GM23338 (cell line): ENCODE results near the gene ATF7IP. TPM values are rescaled to one million over a fixed set of nuclear protein-coding genes. Genes with fewer than 3 reads are reported as not detected.

Experiments used
- ATAC-seq: fragments of 200-7000 bp; cut with Tn5 transposase; 3 replicates; pipeline ENCODE4 v1.9.1; 2020
- DNase-seq: peaks from one replicate; pipeline ENCODE4 v3.0.0-alpha.2; 2015; ENCODE audit warnings: low spot score
- H2AFZ ChIP-seq: fragments of 200-600 bp; sonication (generic); 2 replicates; pipeline ENCODE4 v1.8.0; 2016; ENCODE audit warnings: antibody characterized with exemption, mild to moderate bottlenecking, moderate library complexity
- H3F3A ChIP-seq: fragments of 200-600 bp; sonication (generic); replicated peaks from 2 replicates; pipeline ENCODE4 v1.8.0; 2017; ENCODE audit warnings: antibody characterized with exemption, mixed run types, low read depth
- H3K27ac ChIP-seq: fragments of 200-600 bp; sonication (generic); 2 replicates; pipeline ENCODE4 v1.6.1; 2016; ENCODE audit warnings: low read depth
- H3K27me3 ChIP-seq: fragments of 200-600 bp; sonication (generic); 2 replicates; pipeline ENCODE4 v1.8.0; 2016; ENCODE audit warnings: mild to moderate bottlenecking, mixed run types, moderate library complexity; ENCODE audit not compliant: insufficient read depth
- H3K36me3 ChIP-seq: fragments of 200-600 bp; sonication (generic); 2 replicates; pipeline ENCODE4 v1.8.0; 2016; ENCODE audit warnings: mild to moderate bottlenecking; ENCODE audit not compliant: insufficient read depth
- H3K4me1 ChIP-seq: fragments of 200-600 bp; sonication (generic); 2 replicates; pipeline ENCODE4 v1.8.0; 2016; ENCODE audit warnings: mild to moderate bottlenecking, moderate library complexity; ENCODE audit not compliant: insufficient read depth
- H3K4me2 ChIP-seq: fragments of 200-600 bp; sonication (generic); 2 replicates; pipeline ENCODE4 v1.7.1; 2017; ENCODE audit warnings: mixed run types
- H3K4me3 ChIP-seq: fragments of 200-600 bp; sonication (generic); 2 replicates; pipeline ENCODE4 v1.6.1; 2016; ENCODE audit warnings: mixed run types
- H3K79me2 ChIP-seq: fragments of 200-600 bp; sonication (generic); replicated peaks from 2 replicates; pipeline ENCODE4 v1.8.0; 2017; ENCODE audit warnings: mild to moderate bottlenecking; ENCODE audit not compliant: insufficient read depth
- H3K9me2 ChIP-seq: fragments of 200-600 bp; sonication (generic); 2 replicates; pipeline ENCODE4 v1.8.0; 2017; ENCODE audit not compliant: insufficient read depth
- H4K20me1 ChIP-seq: fragments of 200-600 bp; sonication (generic); replicated peaks from 2 replicates; pipeline ENCODE4 v1.8.0; 2017; ENCODE audit warnings: mild to moderate bottlenecking; ENCODE audit not compliant: insufficient read depth
- H3K27ac Mint-ChIP-seq: 2 replicates; pipeline ENCODE4 v1.8.0; 2020; ENCODE audit warnings: inconsistent platforms, mild to moderate bottlenecking, moderate library complexity, mixed read lengths
- H3K27me3 Mint-ChIP-seq: 3 replicates; pipeline ENCODE4 v1.8.0; 2022; ENCODE audit warnings: low read depth, mild to moderate bottlenecking, moderate library complexity, mixed read lengths, inconsistent platforms; ENCODE audit not compliant: insufficient read depth, poor library complexity
- H3K36me3 Mint-ChIP-seq: 3 replicates; pipeline ENCODE4 v1.8.0; 2021; ENCODE audit warnings: low read depth, mild to moderate bottlenecking, inconsistent platforms, moderate library complexity, mixed read lengths
- H3K4me1 Mint-ChIP-seq: 3 replicates; pipeline ENCODE4 v1.8.0; 2020; ENCODE audit warnings: mild to moderate bottlenecking, inconsistent platforms, mixed read lengths
- H3K4me3 Mint-ChIP-seq: 3 replicates; pipeline ENCODE4 v1.8.0; 2021; ENCODE audit warnings: moderate library complexity, mild to moderate bottlenecking, inconsistent platforms, mixed read lengths
- H3K9me3 Mint-ChIP-seq: 3 replicates; pipeline ENCODE4 v1.8.0; 2020; ENCODE audit warnings: moderate library complexity, mild to moderate bottlenecking, inconsistent platforms, mixed read lengths
- CREB1 ChIP-seq: fragments of 250-450 bp; sonication (Bioruptor Pico); IDR thresholded peaks from 2 replicates; pipeline ENCODE4 v1.5.0; 2020; ENCODE audit warnings: low read depth, mild to moderate bottlenecking, moderate library complexity
- EZH2 ChIP-seq: fragments of 200-600 bp; sonication (generic); IDR thresholded peaks from one replicate; pipeline ENCODE4 v1.8.0; 2017; ENCODE audit warnings: antibody characterized with exemption, mild to moderate bottlenecking, low read depth; ENCODE audit not compliant: unreplicated experiment
- EZH2phosphoT487 ChIP-seq: fragments of 200-600 bp; sonication (generic); IDR thresholded peaks from one replicate; pipeline ENCODE4 v1.8.1; 2018; ENCODE audit warnings: antibody characterized with exemption; ENCODE audit not compliant: unreplicated experiment
- JUNB ChIP-seq: IDR thresholded peaks from one replicate; pipeline ENCODE4 v1.6.1; 2016; ENCODE audit warnings: antibody characterized with exemption; ENCODE audit not compliant: unreplicated experiment
- NANOG ChIP-seq: IDR thresholded peaks from 2 replicates; pipeline ENCODE4 v1.6.1; 2016; ENCODE audit warnings: antibody characterized with exemption, borderline replicate concordance
- POLR2AphosphoS5 ChIP-seq: IDR thresholded peaks from 2 replicates; pipeline ENCODE4 v1.6.1; 2016; ENCODE audit warnings: antibody characterized with exemption, low read depth
- STAT1 ChIP-seq: IDR thresholded peaks from one replicate; pipeline ENCODE4 v1.6.1; 2016; ENCODE audit warnings: antibody characterized with exemption; ENCODE audit not compliant: unreplicated experiment
- ZNF114 ChIP-seq: fragments of 250-450 bp; sonication (Bioruptor Pico); IDR thresholded peaks from 2 replicates; pipeline ENCODE4 v1.5.0; 2020; ENCODE audit warnings: mild to moderate bottlenecking, moderate library complexity
- ZNF331 ChIP-seq: fragments of 250-450 bp; sonication (Bioruptor Pico); IDR thresholded peaks from 2 replicates; pipeline ENCODE4 v1.5.0; 2020; ENCODE audit warnings: low read depth, mild to moderate bottlenecking, moderate library complexity
- polyA plus RNA-seq: library from polyadenylated mRNA; unstranded; fragments of >200 nt; fragmentation: Nextera tagmentation; extraction: Ambion mirVana; gene quantifications from 2 replicates; pipeline ENCODE4 v1.2.1, GENCODE V29; 2016
- total RNA-seq: library from RNA; depleted of rRNA; stranded (reverse); fragments of >200 nt; shearing (Covaris generic); gene quantifications from 2 replicates; pipeline ENCODE4 v1.2.3, GENCODE V29; 2014
- TF ChIP-seq, protein P1 (sequence below), 2 experiments: fragments of 200-600 bp in 1 of 2; sonication (generic) in 1 of 2; conservative IDR thresholded peaks; 2 replicates each; pipeline versions ENCODE4 v1.5.1 to v1.6.1; 2016 to 2017; ENCODE audit warnings: antibody characterized with exemption in 2 of 2, low read depth in 2 of 2, mild to moderate bottlenecking in 2 of 2, moderate library complexity in 1 of 2
- TF ChIP-seq, protein P2 (sequence below): fragments of 250-450 bp; sonication (Bioruptor Pico); IDR thresholded peaks from 2 replicates; pipeline ENCODE4 v1.5.0; 2020; ENCODE audit warnings: mild to moderate bottlenecking, moderate library complexity
- TF ChIP-seq, protein P3 (sequence below): IDR thresholded peaks from 2 replicates; pipeline ENCODE4 v1.6.1; 2016; ENCODE audit warnings: antibody characterized with exemption
- TF ChIP-seq, protein P4 (sequence below): IDR thresholded peaks from one replicate; pipeline ENCODE4 v1.6.1; 2018; ENCODE audit warnings: antibody characterized with exemption; ENCODE audit not compliant: unreplicated experiment

ATF7IP gene
- total and polyA plus RNA-seq, 2 experiments from 2014 or later: 76.4 to 118 TPM

DNA sequence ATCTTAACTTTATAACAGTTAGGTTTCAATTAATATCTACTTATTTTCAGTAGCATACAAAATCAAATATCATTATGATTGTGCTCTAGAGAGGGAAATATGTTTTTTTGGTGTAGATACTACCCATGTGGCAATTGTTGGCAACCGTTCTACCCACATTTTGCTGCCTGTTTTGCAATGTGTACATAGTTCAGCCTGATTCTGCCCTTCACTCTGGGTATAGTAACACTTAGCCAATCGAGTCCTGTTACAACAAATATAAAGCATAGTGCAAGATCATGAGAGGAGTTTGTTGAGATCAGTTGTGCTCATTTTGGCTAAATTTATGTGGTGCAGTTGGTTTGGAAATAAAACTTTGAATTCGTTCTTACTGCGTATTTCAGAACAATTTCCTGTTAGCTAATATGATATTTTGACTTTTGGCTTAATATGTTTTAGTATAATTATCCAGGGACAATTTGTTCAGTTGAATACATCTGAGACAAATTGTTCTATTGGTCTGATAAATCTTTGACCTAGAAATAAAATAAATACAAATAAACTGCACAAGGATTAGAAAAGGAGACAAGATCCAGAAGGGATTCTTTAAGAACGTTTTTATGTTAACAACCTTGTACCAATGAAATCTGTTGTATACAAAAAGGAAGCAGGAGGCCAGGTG lies 76.9 kb downstream of the ATF7IP start:
- Histone ChIP-seq H3F3A (no peaks in the 10 kb centered on the region), H2AFZ (no peak overlapping the region), H3K79me2 (peaks cover 42% of the 10 kb centered on the region), H3K4me2 (no peak overlapping the region), H3K27ac (no peak overlapping the region), H3K4me3 (no peak overlapping the region), H3K27me3 (no peaks in the 10 kb centered on the region), H4K20me1 (peaks cover 10% of the 10 kb centered on the region), H3K36me3 (peaks cover 26% of the 10 kb centered on the region), H3K9me2 (no peaks in the 10 kb centered on the region), H3K4me1 (no peaks in the 10 kb centered on the region)
- Mint-ChIP-seq H3K4me3 (no peak overlapping the region), H3K4me1 (no peaks in the 10 kb centered on the region), H3K27ac (no peak overlapping the region), H3K36me3 (peaks cover 77% of the 10 kb centered on the region), H3K9me3 (no peaks in the 10 kb centered on the region), H3K27me3 (peaks cover 1% of the 10 kb centered on the region)
- TF ChIP-seq ZNF114 (no peak), EZH2phosphoT487 (no peak), ZNF331 (no peak), NANOG (no peak), EZH2 (no peak), JUNB (no peak), POLR2AphosphoS5 (no peak), CREB1 (CRISPR knock-in tag) (no peak), STAT1 (no peak)
- TF ChIP-seq, protein P1, sequence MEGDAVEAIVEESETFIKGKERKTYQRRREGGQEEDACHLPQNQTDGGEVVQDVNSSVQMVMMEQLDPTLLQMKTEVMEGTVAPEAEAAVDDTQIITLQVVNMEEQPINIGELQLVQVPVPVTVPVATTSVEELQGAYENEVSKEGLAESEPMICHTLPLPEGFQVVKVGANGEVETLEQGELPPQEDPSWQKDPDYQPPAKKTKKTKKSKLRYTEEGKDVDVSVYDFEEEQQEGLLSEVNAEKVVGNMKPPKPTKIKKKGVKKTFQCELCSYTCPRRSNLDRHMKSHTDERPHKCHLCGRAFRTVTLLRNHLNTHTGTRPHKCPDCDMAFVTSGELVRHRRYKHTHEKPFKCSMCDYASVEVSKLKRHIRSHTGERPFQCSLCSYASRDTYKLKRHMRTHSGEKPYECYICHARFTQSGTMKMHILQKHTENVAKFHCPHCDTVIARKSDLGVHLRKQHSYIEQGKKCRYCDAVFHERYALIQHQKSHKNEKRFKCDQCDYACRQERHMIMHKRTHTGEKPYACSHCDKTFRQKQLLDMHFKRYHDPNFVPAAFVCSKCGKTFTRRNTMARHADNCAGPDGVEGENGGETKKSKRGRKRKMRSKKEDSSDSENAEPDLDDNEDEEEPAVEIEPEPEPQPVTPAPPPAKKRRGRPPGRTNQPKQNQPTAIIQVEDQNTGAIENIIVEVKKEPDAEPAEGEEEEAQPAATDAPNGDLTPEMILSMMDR (conservative IDR thresholded peaks at IDR 0.05; ENCODE audit: low read depth in 2 of 2): no peak
- TF ChIP-seq, protein P2, sequence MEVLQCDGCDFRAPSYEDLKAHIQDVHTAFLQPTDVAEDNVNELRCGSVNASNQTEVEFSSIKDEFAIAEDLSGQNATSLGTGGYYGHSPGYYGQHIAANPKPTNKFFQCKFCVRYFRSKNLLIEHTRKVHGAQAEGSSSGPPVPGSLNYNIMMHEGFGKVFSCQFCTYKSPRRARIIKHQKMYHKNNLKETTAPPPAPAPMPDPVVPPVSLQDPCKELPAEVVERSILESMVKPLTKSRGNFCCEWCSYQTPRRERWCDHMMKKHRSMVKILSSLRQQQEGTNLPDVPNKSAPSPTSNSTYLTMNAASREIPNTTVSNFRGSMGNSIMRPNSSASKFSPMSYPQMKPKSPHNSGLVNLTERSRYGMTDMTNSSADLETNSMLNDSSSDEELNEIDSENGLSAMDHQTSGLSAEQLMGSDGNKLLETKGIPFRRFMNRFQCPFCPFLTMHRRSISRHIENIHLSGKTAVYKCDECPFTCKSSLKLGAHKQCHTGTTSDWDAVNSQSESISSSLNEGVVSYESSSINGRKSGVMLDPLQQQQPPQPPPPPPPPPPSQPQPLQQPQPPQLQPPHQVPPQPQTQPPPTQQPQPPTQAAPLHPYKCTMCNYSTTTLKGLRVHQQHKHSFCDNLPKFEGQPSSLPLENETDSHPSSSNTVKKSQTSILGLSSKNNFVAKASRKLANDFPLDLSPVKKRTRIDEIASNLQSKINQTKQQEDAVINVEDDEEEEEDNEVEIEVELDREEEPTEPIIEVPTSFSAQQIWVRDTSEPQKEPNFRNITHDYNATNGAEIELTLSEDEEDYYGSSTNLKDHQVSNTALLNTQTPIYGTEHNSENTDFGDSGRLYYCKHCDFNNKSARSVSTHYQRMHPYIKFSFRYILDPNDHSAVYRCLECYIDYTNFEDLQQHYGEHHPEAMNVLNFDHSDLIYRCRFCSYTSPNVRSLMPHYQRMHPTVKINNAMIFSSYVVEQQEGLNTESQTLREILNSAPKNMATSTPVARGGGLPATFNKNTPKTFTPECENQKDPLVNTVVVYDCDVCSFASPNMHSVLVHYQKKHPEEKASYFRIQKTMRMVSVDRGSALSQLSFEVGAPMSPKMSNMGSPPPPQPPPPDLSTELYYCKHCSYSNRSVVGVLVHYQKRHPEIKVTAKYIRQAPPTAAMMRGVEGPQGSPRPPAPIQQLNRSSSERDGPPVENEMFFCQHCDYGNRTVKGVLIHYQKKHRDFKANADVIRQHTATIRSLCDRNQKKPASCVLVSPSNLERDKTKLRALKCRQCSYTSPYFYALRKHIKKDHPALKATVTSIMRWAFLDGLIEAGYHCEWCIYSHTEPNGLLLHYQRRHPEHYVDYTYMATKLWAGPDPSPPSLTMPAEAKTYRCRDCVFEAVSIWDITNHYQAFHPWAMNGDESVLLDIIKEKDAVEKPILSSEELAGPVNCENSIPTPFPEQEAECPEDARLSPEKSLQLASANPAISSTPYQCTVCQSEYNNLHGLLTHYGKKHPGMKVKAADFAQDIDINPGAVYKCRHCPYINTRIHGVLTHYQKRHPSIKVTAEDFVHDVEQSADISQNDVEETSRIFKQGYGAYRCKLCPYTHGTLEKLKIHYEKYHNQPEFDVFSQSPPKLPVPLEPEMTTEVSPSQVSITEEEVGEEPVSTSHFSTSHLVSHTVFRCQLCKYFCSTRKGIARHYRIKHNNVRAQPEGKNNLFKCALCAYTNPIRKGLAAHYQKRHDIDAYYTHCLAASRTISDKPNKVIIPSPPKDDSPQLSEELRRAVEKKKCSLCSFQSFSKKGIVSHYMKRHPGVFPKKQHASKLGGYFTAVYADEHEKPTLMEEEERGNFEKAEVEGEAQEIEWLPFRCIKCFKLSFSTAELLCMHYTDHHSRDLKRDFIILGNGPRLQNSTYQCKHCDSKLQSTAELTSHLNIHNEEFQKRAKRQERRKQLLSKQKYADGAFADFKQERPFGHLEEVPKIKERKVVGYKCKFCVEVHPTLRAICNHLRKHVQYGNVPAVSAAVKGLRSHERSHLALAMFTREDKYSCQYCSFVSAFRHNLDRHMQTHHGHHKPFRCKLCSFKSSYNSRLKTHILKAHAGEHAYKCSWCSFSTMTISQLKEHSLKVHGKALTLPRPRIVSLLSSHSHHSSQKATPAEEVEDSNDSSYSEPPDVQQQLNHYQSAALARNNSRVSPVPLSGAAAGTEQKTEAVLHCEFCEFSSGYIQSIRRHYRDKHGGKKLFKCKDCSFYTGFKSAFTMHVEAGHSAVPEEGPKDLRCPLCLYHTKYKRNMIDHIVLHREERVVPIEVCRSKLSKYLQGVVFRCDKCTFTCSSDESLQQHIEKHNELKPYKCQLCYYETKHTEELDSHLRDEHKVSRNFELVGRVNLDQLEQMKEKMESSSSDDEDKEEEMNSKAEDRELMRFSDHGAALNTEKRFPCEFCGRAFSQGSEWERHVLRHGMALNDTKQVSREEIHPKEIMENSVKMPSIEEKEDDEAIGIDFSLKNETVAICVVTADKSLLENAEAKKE (CRISPR knock-in tag): no peak
- TF ChIP-seq, protein P3, sequence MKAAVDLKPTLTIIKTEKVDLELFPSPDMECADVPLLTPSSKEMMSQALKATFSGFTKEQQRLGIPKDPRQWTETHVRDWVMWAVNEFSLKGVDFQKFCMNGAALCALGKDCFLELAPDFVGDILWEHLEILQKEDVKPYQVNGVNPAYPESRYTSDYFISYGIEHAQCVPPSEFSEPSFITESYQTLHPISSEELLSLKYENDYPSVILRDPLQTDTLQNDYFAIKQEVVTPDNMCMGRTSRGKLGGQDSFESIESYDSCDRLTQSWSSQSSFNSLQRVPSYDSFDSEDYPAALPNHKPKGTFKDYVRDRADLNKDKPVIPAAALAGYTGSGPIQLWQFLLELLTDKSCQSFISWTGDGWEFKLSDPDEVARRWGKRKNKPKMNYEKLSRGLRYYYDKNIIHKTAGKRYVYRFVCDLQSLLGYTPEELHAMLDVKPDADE: no peak
- TF ChIP-seq, protein P4, sequence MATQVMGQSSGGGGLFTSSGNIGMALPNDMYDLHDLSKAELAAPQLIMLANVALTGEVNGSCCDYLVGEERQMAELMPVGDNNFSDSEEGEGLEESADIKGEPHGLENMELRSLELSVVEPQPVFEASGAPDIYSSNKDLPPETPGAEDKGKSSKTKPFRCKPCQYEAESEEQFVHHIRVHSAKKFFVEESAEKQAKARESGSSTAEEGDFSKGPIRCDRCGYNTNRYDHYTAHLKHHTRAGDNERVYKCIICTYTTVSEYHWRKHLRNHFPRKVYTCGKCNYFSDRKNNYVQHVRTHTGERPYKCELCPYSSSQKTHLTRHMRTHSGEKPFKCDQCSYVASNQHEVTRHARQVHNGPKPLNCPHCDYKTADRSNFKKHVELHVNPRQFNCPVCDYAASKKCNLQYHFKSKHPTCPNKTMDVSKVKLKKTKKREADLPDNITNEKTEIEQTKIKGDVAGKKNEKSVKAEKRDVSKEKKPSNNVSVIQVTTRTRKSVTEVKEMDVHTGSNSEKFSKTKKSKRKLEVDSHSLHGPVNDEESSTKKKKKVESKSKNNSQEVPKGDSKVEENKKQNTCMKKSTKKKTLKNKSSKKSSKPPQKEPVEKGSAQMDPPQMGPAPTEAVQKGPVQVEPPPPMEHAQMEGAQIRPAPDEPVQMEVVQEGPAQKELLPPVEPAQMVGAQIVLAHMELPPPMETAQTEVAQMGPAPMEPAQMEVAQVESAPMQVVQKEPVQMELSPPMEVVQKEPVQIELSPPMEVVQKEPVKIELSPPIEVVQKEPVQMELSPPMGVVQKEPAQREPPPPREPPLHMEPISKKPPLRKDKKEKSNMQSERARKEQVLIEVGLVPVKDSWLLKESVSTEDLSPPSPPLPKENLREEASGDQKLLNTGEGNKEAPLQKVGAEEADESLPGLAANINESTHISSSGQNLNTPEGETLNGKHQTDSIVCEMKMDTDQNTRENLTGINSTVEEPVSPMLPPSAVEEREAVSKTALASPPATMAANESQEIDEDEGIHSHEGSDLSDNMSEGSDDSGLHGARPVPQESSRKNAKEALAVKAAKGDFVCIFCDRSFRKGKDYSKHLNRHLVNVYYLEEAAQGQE: no peak
- no peak for DNase-seq
- ATAC-seq: no peak
